K562 (cell line): ENCODE results near the gene MEIKIN. TPM values are rescaled to one million over a fixed set of nuclear protein-coding genes. Genes with fewer than 3 reads are reported as not detected.

Source experiments
- ATAC-seq: fragments of 200-7000 bp; cut with Tn5 transposase; 3 replicates; pipeline ENCODE4 v1.9.1; 2020; ENCODE audit warnings: moderate library complexity
- BruUV-seq: library from RNA; stranded (reverse); fragments of 400-500 nt; replicated peaks from 2 replicates; lab custom pipeline; 2021; lab: Mats Ljungman, UMichigan
- CTCF ChIA-PET: fragments of 300-600 bp; formaldehyde crosslinking; extraction: SDS; loops from one replicate; lab custom pipeline; 2021; ENCODE audit warnings: low intra/inter-chr PET ratio; lab: Yijun Ruan, JAX
- POLR2A ChIA-PET: fragments of 300-600, 350-650 bp; sonication (Branson Sonifier 250); formaldehyde crosslinking; extraction: SDS; loops from one replicate; lab custom pipeline; 2021; ENCODE audit warnings: antibody characterized with exemption, inconsistent platforms; lab: Yijun Ruan, JAX
- DNase-seq, 4 experiments: peaks; one replicate each; pipeline versions ENCODE4 v3.0.0 to v3.0.0-alpha.2; 2011 to 2018; ENCODE audit warnings: low spot score in 3 of 4, mixed read lengths in 3 of 4; ENCODE audit errors: extremely low read depth in 1 of 4
- FAIRE-seq: peaks from 2 replicates; lab custom pipeline; 2011; peaks lifted over from hg19 to GRCh38; lab: Jason Lieb, UNC
- H2AFZ ChIP-seq: 2 replicates; pipeline ENCODE4 v1.6.0; 2011; ENCODE audit warnings: low read depth, low read length, control low read depth, inconsistent platforms
- H3K27ac ChIP-seq: fragments of 200-600 bp; 3 replicates; pipeline ENCODE4 v1.8.0; 2011; ENCODE audit warnings: low read depth, mild to moderate bottlenecking, control low read depth, inconsistent platforms, low read length, moderate library complexity, mixed read lengths; ENCODE audit errors: extremely low read depth
- H3K27me3 ChIP-seq, 2 experiments: fragments of 300-600 bp in 1 of 2; 2 replicates in 1 of 2; 3 replicates in 1 of 2; pipeline versions ENCODE4 v1.6.0 to v1.8.0; 2011; ENCODE audit warnings: inconsistent platforms in 2 of 2, low read length in 2 of 2, mild to moderate bottlenecking in 1 of 2, mixed read lengths in 1 of 2, moderate library complexity in 1 of 2; ENCODE audit not compliant: control insufficient read depth in 2 of 2, insufficient read depth in 2 of 2
- H3K36me3 ChIP-seq: fragments of 300-600 bp; 3 replicates; pipeline ENCODE4 v1.8.0; 2011; ENCODE audit warnings: mild to moderate bottlenecking, low read length, inconsistent platforms; ENCODE audit not compliant: control insufficient read depth, insufficient read depth
- H3K4me1 ChIP-seq, 2 experiments: fragments of 200-600 bp in 1 of 2; replicated peaks in 1 of 2; 2 replicates in 1 of 2; 3 replicates in 1 of 2; pipeline versions ENCODE4 v1.5.1 to v1.8.0; 2011; ENCODE audit warnings: inconsistent platforms in 2 of 2, low read length in 2 of 2, mild to moderate bottlenecking in 1 of 2, mixed read lengths in 1 of 2, moderate library complexity in 1 of 2; ENCODE audit not compliant: control insufficient read depth in 2 of 2, insufficient read depth in 2 of 2
- H3K4me2 ChIP-seq: 2 replicates; pipeline ENCODE4 v1.6.1; 2011; ENCODE audit warnings: low read length, control low read depth, inconsistent platforms, mixed read lengths; ENCODE audit not compliant: insufficient read depth
- H3K4me3 ChIP-seq: fragments of 200-600 bp; sonication (generic), shearing (Covaris generic); 2 replicates; pipeline ENCODE4 v1.5.1; 2016; ENCODE audit warnings: control low read depth, inconsistent platforms
- H3K79me2 ChIP-seq: fragments of 200-600 bp; 3 replicates; pipeline ENCODE4 v1.8.0; 2011; ENCODE audit warnings: low read length, inconsistent platforms; ENCODE audit not compliant: control insufficient read depth, insufficient read depth
- H3K9ac ChIP-seq, 2 experiments: 2 replicates each; pipeline versions ENCODE4 v1.6.0 to v1.6.1; 2011; ENCODE audit warnings: low read depth in 2 of 2, low read length in 2 of 2, control low read depth in 1 of 2, inconsistent platforms in 1 of 2, mild to moderate bottlenecking in 1 of 2, mixed read lengths in 1 of 2; ENCODE audit not compliant: insufficient read depth in 1 of 2
- H3K9me1 ChIP-seq: one replicate; pipeline ENCODE4 v1.6.0; 2011; ENCODE audit warnings: inconsistent platforms, mild to moderate bottlenecking, low read length, moderate library complexity; ENCODE audit not compliant: control insufficient read depth, insufficient read depth
- H3K9me3 ChIP-seq: replicated peaks from 2 replicates; pipeline ENCODE4 v1.5.1; 2011; ENCODE audit warnings: low read depth, low read length, inconsistent platforms; ENCODE audit not compliant: control insufficient read depth, insufficient read depth
- H4K20me1 ChIP-seq: replicated peaks from 2 replicates; pipeline ENCODE4 v1.6.1; 2011; ENCODE audit warnings: low read length, inconsistent platforms, mixed read lengths; ENCODE audit not compliant: control insufficient read depth, insufficient read depth
- FOXJ3 ChIP-seq: sonication (generic); formaldehyde crosslinking; IDR thresholded peaks from 2 replicates; pipeline ENCODE4 v1.4.0; 2020; ENCODE audit warnings: mild to moderate bottlenecking, missing genetic modification reagents
- HMGN3 ChIP-seq: IDR thresholded peaks from 2 replicates; pipeline ENCODE4 v1.6.1; 2011; ENCODE audit warnings: borderline replicate concordance, low read depth, mild to moderate bottlenecking, mixed read lengths, low read length; ENCODE audit not compliant: insufficient read length; ENCODE audit errors: extremely low read depth
- MECOM ChIP-seq: fragments of 250-450 bp; sonication (Bioruptor Pico); IDR thresholded peaks from 2 replicates; pipeline ENCODE4 v1.8.0; 2022; ENCODE audit warnings: inconsistent platforms
- MXD1 ChIP-seq: fragments of 250-450 bp; sonication (Bioruptor Pico); IDR thresholded peaks from 2 replicates; pipeline ENCODE4 v1.8.0; 2021; ENCODE audit warnings: borderline replicate concordance, mild to moderate bottlenecking, moderate library complexity; ENCODE audit not compliant: poor library complexity, severe bottlenecking
- PURB ChIP-seq: sonication (generic); formaldehyde crosslinking; IDR thresholded peaks from 2 replicates; pipeline ENCODE4 v1.9.0; 2021; ENCODE audit warnings: low read depth, mild to moderate bottlenecking, missing genetic modification reagents
- SIRT6 ChIP-seq: IDR thresholded peaks from one replicate; pipeline ENCODE4 v1.6.1; 2012; ENCODE audit warnings: low read depth, mild to moderate bottlenecking, control low read depth, inconsistent platforms, low read length, moderate library complexity
- TRIM25 ChIP-seq: fragments of 450-650 bp; IDR thresholded peaks from 2 replicates; pipeline ENCODE4 v1.7.0; 2016; ENCODE audit warnings: borderline replicate concordance
- ZNF282 ChIP-seq: sonication (generic); formaldehyde crosslinking; IDR thresholded peaks from 2 replicates; pipeline ENCODE4 v1.8.1; 2023; ENCODE audit warnings: missing genetic modification reagents
- ZNF3 ChIP-seq: fragments of 250-450 bp; sonication (Bioruptor Pico); IDR thresholded peaks from 2 replicates; pipeline ENCODE4 v1.5.0; 2021; ENCODE audit warnings: mild to moderate bottlenecking, moderate library complexity
- ZNF57 ChIP-seq: fragments of 450-650 bp; formaldehyde crosslinking; IDR thresholded peaks from 2 replicates; pipeline ENCODE4 v1.4.0; 2020; ENCODE audit warnings: mild to moderate bottlenecking, moderate library complexity
- WGBS: fragments of 100-300 bp; shearing (Covaris generic); methylation state at CpG from one replicate; pipeline ENCODE4 v1.1.6; 2016; ENCODE audit warnings: low coverage, mixed read lengths; ENCODE audit not compliant: insufficient coverage; ENCODE audit errors: missing lambda C conversion rate; 5-methylcytosine and 5-hydroxymethylcytosine counted together
- in situ Hi-C: fragments of 300-500 bp; cut with MboI; formaldehyde crosslinking; loops from 4 replicates; pipeline ENCODE4 v1.15.0; 2018; ENCODE audit warnings: inconsistent platforms, mixed read lengths
- intact Hi-C: fragments of 100-400 bp; cut with micrococcal nuclease; formaldehyde crosslinking; loops from 2 replicates; pipeline ENCODE4 v1.14.2; 2022
- polyA plus RNA-seq, 8 experiments: library from polyadenylated mRNA; depleted of rRNA in 4 of 8; stranded (reverse) in 5 of 8; unstranded in 3 of 8; fragments of >200 nt; fragmentation: Nextera tagmentation in 2 of 8; fragmentation: Illumina TruSeq in 1 of 8; extraction: Ambion mirVana in 2 of 8; extraction: Trizol in 1 of 8; gene quantifications; 2 replicates each; pipeline versions ENCODE4 v1.2.1 to v1.2.3, GENCODE V29; 2011 to 2014; ENCODE audit warnings: inconsistent platforms in 1 of 8, missing spikeins in 1 of 8
- total RNA-seq, 7 experiments: library from RNA; depleted of rRNA in 6 of 7; stranded (reverse); fragments of >200 nt in 6 of 7; fragmentation: Illumina TruSeq in 2 of 7; extraction: Trizol in 2 of 7; gene quantifications; 2 replicates each; pipeline versions ENCODE4 v1.2.1 to v1.2.3, GENCODE V29; 2011 to 2021; ENCODE audit warnings: low replicate concordance in 1 of 7
- TF ChIP-seq, protein P1 (sequence below): IDR thresholded peaks from 2 replicates; pipeline ENCODE4 v1.6.1; 2014; ENCODE audit warnings: antibody characterized with exemption

The MEIKIN gene
- total and polyA plus RNA-seq, 9 of the 15 experiments (the other 6 are each of a cell fraction or from before 2014, with no cell fraction given): 0.18 TPM; not detected in 8

- TF ChIP-seq FOXJ3 (CRISPR knock-in tag): no peak
- no peak for TF ChIP-seq PURB
- TF ChIP-seq MXD1 (CRISPR knock-in tag): no peak
- TF ChIP-seq TRIM25: no peak
These were observed 181.5 kb downstream of the MEIKIN start (continued) for GRCh38 chr5:131763968-131764367.

DNA sequence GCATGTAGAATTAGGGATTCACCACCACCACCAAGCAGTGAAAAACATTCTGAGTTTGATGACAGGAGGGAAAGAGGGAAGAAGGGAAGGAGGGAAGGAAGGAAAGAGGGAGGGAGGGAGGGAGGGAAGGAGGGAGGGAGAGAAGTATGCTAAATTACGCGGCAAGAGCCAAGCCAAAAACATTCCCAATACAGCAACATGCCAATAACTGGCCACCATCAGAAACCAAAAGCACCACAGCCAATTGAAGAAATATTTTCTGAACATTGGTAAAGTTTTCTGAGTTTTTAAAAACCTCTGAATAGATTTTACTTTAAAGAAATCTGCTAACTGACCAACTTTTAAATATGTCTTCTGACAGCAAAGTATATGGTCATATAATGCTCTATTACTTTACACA lies 184.7 kb downstream of the MEIKIN start:
- Histone ChIP-seq H3K79me2 (peaks cover 100% of the 10 kb centered on the region), H3K27ac (no peak overlapping the region), H2AFZ (no peak overlapping the region), H3K4me3 (no peak overlapping the region), H3K9ac (no peak overlapping the region), H3K9me1 (no peaks in the 10 kb centered on the region), H3K4me2 (no peak overlapping the region), H3K4me1 (peaks cover 11 to 31% of the 10 kb centered on the region in 2 experiments; a peak in 4 of 5 replicates), H3K9me3 (peaks cover 7% of the 10 kb centered on the region; the same call in 1 of the 2 replicates), H3K36me3 (peaks cover 14% of the 10 kb centered on the region; the same call in 2 of the 3 replicates), H4K20me1 (peaks cover 10% of the 10 kb centered on the region; the same call in 1 of the 2 replicates), H3K27me3 (no peaks in the 10 kb centered on the region)
- no peak for DNase-seq
- TF ChIP-seq MECOM (CRISPR knock-in tag): no peak
- no peak for TF ChIP-seq HMGN3
- TF ChIP-seq ZNF282: no peak
- TF ChIP-seq, protein P1, sequence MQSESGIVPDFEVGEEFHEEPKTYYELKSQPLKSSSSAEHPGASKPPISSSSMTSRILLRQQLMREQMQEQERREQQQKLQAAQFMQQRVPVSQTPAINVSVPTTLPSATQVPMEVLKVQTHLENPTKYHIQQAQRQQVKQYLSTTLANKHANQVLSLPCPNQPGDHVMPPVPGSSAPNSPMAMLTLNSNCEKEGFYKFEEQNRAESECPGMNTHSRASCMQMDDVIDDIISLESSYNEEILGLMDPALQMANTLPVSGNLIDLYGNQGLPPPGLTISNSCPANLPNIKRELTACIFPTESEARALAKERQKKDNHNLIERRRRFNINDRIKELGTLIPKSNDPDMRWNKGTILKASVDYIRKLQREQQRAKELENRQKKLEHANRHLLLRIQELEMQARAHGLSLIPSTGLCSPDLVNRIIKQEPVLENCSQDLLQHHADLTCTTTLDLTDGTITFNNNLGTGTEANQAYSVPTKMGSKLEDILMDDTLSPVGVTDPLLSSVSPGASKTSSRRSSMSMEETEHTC: no peak
- TF ChIP-seq ZNF57 (CRISPR knock-in tag): no peak
- TF ChIP-seq ZNF3 (CRISPR knock-in tag): no peak
- TF ChIP-seq SIRT6: no peak
- ChIA-PET CTCF (no interaction called here), POLR2A (interaction anchor here (1.5 kb wide), 1 partner anchor 10 kb away, joined by 4 read pairs; no protein-coding TSS in a partner anchor)
- no peak for ATAC-seq
- 43% methylated on average over 2 of the region's 2 CpGs for WGBS
- in situ Hi-C loops (no loop called here), intact Hi-C loops (no loop called here)
- BruUV-seq: no TSS peak
- FAIRE-seq: no peak
